ENCODE results near the gene TMED5. TPM values are rescaled to one million over a fixed set of nuclear protein-coding genes. Genes with fewer than 3 reads are reported as not detected.

TMED5 gene
- total RNA-seq, 1 experiment from 2014 or later: 32.6 TPM

- TF ChIP-seq ZBTB33 (IDR thresholded peaks at IDR 0.05; ENCODE audit: extremely low read depth, insufficient replicate concordance, low read length) (no peak), CTCF (IDR thresholded peaks at IDR 0.05 in 2 of 3, conservative IDR thresholded peaks at IDR 0.05 in 1 of 3; ENCODE audit: borderline replicate concordance in 1 of 3, insufficient read depth in 1 of 3, low read depth in 2 of 3, low read length in 2 of 3) (no peak)
Observed at GRCh38 chr1:93136445-93136844, 43.8 kb downstream of the TMED5 start (continued).

- H3K27ac ChIP-seq (ENCODE audit: low read depth, low read length): no peak overlapping the region
- H3K27me3 ChIP-seq (ENCODE audit: insufficient read depth, low read length): no peaks in the 10 kb centered on the region
- intact Hi-C loops (cut with micrococcal nuclease): no loop called here
- no peak overlapping the region for H3K4me2 ChIP-seq (ENCODE audit: low read length)
- no peaks in the 10 kb centered on the region for H3K79me2 ChIP-seq (ENCODE audit: insufficient read depth, low read length)
- no TSS peak for BruUV-seq (replicated peaks)
- H3K9me3 ChIP-seq (ENCODE audit: control insufficient read depth in 1 of 2, insufficient read depth in 1 of 2, low read depth in 1 of 2, low read length in 2 of 2): no peaks in the 10 kb centered on the region
- no peaks in the 10 kb centered on the region for H4K20me1 ChIP-seq (ENCODE audit: insufficient read depth)
- no peak for TF ChIP-seq EGR1 (IDR thresholded peaks at IDR 0.05; ENCODE audit: low read depth)
- TF ChIP-seq ATF3 (IDR thresholded peaks at IDR 0.05): no peak
- no peak for TF ChIP-seq POLR2A (IDR thresholded peaks at IDR 0.05; ENCODE audit: borderline replicate concordance, extremely low read depth, insufficient read depth, insufficient read length)
- TF ChIP-seq YY1 (IDR thresholded peaks at IDR 0.05; ENCODE audit: extremely low read depth, insufficient replicate concordance, low read depth, low read length): no peak
- TF ChIP-seq ELF1 (IDR thresholded peaks at IDR 0.05; ENCODE audit: borderline replicate concordance, low read depth): no peak
- no peak for TF ChIP-seq ZNF274 (IDR thresholded peaks at IDR 0.05; ENCODE audit: low read depth, low read length)
- TF ChIP-seq REST (IDR thresholded peaks at IDR 0.05; ENCODE audit: low read depth): no peak
- no peak for TF ChIP-seq SP1 (IDR thresholded peaks at IDR 0.05; ENCODE audit: low read depth)
- no peak for TF ChIP-seq SRF (IDR thresholded peaks at IDR 0.05; ENCODE audit: low read depth)
- TF ChIP-seq CEBPB (IDR thresholded peaks at IDR 0.05; ENCODE audit: low read depth): no peak
- no peak for TF ChIP-seq EZH2phosphoT487 (IDR thresholded peaks at IDR 0.05; ENCODE audit: borderline replicate concordance)
- no peaks in the 10 kb centered on the region for H3K9me2 ChIP-seq (ENCODE audit: insufficient read depth)
- POLR2A ChIA-PET: no interaction called here
- no peak overlapping the region for H3K4me3 ChIP-seq (replicated peaks in 1 of 2; ENCODE audit: low read depth in 1 of 2, low read length in 2 of 2)
- RAD21 ChIA-PET (ENCODE audit: low non-redundant PET in 1 of 2, low total read pairs in 2 of 2, uncharacterized antibody in 2 of 2, unreplicated experiment in 2 of 2): no interaction called here
- no peak overlapping the region for H2AFZ ChIP-seq (ENCODE audit: low read depth, low read length, poor library complexity, severe bottlenecking)
- no peak for ATAC-seq
- H3K9ac ChIP-seq (ENCODE audit: low read length): no peak overlapping the region
- H3K36me3 ChIP-seq (ENCODE audit: control insufficient read depth in 1 of 2, insufficient read depth in 2 of 2, low read length in 2 of 2): peaks cover 19 to 24% of the 10 kb centered on the region in 2 experiments; a peak in 3 of 4 replicates
- no peaks in the 10 kb centered on the region for H3K4me1 ChIP-seq (ENCODE audit: control insufficient read depth in 1 of 2, insufficient read depth in 2 of 2, low read length in 2 of 2)
- CTCF ChIA-PET: no interaction called here
- DNase-seq (ENCODE audit: low read depth, low spot score): no peak
Observed at GRCh38 chr1:93132638-93133037, 47.6 kb downstream of the TMED5 start.

Data from HCT116 (cell line).